ENCODE results near the gene ADAMTS3.

- TF ChIP-seq CTCF (conservative IDR thresholded peaks at IDR 0.05; ENCODE audit: low read depth in 2 of 2) (no peak), POLR2AphosphoS5 (IDR thresholded peaks at IDR 0.05; ENCODE audit: low read depth) (no peak), EZH2phosphoT487 (IDR thresholded peaks at IDR 0.05; ENCODE audit: unreplicated experiment) (no peak), JUNB (IDR thresholded peaks at IDR 0.05; ENCODE audit: unreplicated experiment) (no peak), ZNF462 (CRISPR knock-in tag; IDR thresholded peaks at IDR 0.05) (no peak), ETS1 (IDR thresholded peaks at IDR 0.05) (no peak), EZH2 (IDR thresholded peaks at IDR 0.05; ENCODE audit: low read depth, unreplicated experiment) (no peak), STAT1 (IDR thresholded peaks at IDR 0.05; ENCODE audit: unreplicated experiment) (no peak), REST (IDR thresholded peaks at IDR 0.05; ENCODE audit: unreplicated experiment) (no peak)
Measured at GRCh38 chr4:72449705-72450104, 119.3 kb downstream of the ADAMTS3 start.
